GM23248 (cell line): ENCODE data around the gene APP.

ENCODE experiments used
- EZH2 ChIP-seq: fragments of 200-600 bp; sonication (generic); IDR thresholded peaks from 2 replicates; pipeline ENCODE4 v1.6.1; 2018; ENCODE audit warnings: antibody characterized with exemption, mild to moderate bottlenecking; ENCODE audit not compliant: insufficient read depth, poor library complexity, severe bottlenecking
- EZH2phosphoT487 ChIP-seq: fragments of 200-600 bp; sonication (generic); IDR thresholded peaks from 2 replicates; pipeline ENCODE4 v1.6.1; 2018; ENCODE audit warnings: antibody characterized with exemption, moderate library complexity, mild to moderate bottlenecking, low read depth; ENCODE audit not compliant: insufficient read depth

DNA sequence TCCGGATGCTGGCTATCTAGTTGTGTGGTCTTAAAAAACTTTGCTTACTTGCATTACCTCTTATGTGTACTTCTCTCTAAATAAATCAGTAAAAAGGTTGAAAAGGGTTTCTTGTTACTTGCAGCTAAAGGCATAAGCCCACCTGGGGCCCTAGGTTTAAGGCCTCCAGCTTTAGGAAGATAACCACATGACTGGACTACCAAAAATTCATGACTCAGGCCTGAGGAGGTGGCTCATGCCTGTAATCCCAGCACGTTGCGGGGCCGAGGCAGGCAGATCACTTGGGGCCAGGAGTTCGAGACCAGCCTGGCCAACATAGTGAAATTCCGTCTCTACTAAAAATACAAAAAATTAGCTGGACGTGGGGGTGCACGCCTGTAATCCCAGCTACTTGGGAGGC lies 142.9 kb downstream of the APP start:
- TF ChIP-seq EZH2 (no peak), EZH2phosphoT487 (no peak)
